ENCODE results near the gene CCDC177. TPM values are rescaled to one million over a fixed set of nuclear protein-coding genes. Genes with fewer than 3 reads are reported as not detected.
A peak's percentile ranks its signal among the peaks of the same experiment; 100 is the strongest.

CCDC177 gene
- total RNA-seq = not detected in 2 replicates

DNA sequence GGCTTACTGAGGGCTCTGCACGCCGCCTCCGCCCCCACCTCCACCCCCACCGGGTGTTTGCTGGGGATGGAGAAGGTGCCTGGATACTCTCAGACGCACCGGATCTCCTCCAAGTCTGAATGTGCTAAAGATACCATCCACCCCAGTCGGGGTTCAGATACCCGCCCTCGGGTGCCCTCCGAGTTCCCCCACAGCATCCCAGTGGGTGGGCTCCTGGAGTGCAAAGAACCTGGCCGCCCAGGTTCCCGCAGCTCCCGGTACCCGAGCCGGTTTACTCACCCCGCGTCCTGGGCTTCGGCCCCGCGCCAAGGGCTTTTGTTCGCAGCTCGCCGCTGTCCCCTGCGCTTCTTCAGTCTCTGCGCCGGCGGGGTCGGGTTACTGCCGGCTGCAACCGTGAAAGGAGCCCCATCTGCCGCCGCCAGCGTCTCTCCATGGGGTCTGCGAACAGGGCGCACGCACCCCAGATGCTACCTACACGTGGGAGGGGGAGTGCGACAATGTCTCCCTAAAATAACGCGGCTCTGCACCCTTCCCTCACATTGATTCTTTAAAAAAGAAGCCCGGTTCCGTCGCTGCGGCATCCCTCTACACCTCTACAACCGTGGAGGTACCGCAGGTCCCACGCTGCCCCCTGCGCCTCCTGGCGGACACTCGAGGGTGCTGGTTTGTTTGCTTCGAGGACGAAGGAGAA is at the start of gene CCDC177:
Gene CCDC177 (minus strand): TSS at position 609 of the 691 bp plus-strand sequence. CDS start 1,249 bp downstream, outside the sequence.
- DNase-seq (ENCODE audit: low read depth in 2 of 2) = peak; percentile 17 to 54

DNA sequence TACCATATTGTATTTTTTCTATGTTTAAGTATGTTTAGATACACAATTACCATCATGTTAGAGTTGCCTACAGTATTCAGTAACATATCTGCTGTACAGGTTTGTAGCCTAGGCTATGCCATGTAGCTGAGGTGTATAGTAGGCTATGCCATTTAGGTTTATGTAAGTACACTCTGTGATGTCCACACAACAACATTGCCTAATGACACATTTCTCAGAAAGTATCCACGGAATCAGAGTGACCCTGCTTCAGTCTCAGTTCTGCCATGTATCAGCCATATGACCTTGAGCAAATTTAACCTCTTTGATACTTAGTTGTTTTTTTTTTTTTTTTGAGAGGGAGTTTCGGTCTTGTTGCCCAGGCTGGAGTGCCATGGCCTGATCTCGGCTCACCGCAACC is 49.5 kb upstream of the CCDC177 start:
- no peak for DNase-seq (ENCODE audit: low read depth in 2 of 2)

DNA sequence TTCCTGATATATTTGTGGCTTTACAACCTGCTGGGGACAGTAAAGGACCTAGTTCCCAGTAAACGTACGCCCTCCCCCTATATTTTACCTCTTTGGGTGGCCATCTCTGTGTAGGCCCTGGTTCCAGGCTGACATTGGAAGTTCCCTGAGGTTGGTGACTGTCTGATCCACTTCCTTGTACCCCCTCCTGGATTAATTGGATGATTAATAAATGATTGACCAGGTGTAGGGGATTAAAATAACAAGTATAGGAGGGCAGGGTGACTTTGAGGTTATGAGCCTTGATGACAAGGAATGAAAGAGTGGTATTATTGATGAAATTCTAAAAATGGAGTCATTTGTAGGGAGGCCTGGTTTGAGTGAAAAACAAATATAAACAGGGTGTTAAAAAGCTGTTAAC is 46.3 kb upstream of the CCDC177 start:
- DNase-seq (ENCODE audit: low read depth in 2 of 2) = no peak

DNA sequence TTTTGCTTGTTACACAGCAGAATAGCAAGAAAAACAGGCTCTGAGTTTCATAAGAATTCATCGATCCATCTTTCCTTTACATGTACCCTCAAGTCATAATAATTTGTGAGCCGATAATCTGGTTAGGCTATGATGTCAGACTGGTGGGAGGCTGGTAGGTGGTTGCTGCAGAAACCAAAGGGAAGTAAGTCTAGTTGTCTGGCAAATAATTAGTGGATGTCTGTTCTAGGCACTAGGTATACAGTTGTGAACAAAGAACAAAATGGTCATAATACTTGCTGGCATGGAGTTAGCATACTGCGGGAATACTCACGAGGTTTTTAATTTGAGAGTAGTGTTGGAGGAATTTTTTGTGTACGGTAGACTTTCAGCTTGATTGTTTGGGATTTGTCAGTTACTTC is 45.5 kb upstream of the CCDC177 start:
- DNase-seq (ENCODE audit: low read depth in 2 of 2) = no peak

DNA sequence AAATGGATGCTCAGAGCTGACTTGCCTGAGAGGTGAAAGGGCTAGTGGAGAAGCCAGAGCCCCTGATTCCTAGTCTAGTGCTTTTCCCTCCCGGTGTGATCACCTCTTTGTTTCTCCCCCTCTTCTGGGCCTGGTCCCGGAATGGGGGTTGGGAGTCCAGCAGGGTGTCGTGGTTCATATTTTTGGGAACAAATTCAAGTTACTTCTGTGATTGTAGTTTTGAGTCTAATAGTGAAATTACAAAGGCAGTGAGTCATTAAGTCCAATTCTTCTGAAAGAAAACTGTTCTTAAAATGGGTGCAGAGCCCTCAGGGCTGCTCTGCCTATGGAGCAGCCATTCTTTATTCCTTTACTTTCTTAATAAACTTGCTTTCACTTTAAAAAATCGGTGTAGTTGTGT is 44.3 kb upstream of the CCDC177 start:
- no peak for DNase-seq (ENCODE audit: low read depth in 2 of 2)

DNA sequence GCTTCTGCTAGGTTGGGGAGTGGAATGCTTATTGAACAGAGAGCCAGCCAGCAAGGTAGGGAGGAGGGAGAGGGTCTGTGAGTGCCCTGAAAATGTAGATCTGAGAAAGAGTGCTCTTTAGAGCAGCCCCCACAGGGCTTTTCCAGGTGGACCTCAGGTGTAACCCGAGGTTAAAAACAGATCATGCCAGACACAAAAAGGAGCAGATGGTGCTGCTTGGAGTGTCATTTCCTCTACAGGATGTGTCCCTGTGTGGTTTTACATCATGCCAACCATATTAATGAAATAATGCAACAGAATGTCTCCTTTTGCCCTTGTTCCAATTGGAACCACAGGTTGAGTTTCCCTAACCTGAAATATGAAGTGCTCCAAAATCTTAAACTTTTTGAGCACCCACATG is 43.1 kb upstream of the CCDC177 start:
- DNase-seq (ENCODE audit: low read depth in 2 of 2) = no peak

DNA sequence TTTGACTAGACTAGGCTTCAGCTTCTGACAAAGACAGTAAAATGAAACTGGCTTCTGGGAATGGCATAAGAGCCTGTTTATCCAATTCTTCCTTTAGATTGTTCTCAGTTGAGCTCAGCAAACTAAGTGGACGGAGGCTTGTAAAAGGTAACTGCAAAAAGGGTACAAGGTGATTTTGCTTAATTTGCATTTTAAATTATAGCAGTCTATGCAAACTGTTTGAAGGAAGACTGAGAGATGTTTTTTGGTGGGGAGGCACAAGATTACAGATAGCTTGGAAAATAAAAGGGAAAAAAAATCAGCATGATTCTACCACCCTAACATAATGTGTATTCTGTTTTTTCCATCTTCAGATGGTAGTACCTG is 41.7 kb upstream of the CCDC177 start:
- DNase-seq (ENCODE audit: low read depth in 2 of 2) = no peak

DNA sequence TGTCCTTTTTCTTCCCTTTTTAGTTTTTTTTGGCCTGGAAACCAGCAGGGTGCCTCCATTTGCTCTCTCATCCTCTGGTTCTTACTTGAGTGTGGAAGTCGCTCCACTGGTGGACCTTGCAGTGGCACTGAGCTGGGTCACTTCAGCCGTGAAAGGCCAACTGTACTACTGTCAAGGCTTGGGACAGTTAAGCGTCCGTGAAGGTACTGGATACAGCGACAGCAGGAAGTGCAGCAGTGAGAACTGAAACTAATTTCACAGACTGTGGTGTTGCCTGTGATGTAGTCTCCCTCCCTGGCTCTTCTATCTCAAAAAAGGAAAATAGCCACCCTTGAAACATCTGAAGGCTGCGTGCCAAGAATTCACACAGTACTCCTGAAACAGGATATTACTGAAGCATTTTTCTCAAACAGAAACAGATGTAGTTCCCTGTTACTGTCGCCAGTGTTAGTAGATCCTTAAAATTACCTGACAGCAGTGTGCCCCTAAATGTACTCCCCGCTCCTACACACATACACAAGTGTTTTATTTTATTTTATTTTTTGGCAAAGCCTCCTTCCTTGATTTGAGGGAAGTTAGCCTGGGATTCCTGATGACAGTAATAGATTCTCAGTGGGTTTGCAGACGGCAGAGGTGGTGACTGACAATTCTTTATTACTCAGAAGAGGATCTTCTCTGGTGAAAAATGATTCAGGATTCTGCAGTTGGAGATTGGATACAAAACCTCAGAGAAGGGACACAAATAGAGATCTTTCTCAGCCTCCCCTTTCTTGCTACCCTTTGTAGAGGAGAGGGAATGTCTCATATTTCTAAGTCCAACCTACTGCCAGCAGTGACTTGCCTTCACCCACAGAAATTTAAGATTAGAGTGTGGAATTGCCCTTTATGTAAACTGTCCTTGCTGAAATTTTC is 41.1 kb upstream of the CCDC177 start:
- peak; percentile 29 to 65 for DNase-seq (ENCODE audit: low read depth in 2 of 2)

DNA sequence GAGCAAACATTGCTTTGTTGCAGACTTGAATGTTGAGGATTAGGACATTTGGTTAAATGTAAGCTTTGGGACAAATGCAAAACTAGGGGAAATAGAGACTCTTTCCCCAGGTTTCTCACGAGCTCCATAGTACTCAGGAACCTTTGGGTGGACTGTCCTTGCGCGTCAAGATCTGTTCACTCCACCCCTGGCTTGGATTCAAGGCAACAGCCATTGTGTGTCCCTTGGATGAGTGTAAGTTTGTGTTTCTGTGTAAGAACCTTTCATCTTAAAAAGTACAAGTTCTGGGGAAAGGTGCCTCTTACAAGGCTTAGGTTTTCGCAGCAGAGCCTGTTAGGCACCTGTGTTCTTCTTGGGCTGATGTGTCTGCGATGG is 40.4 kb upstream of the CCDC177 start:
- no peak for DNase-seq (ENCODE audit: low read depth in 2 of 2)

DNA sequence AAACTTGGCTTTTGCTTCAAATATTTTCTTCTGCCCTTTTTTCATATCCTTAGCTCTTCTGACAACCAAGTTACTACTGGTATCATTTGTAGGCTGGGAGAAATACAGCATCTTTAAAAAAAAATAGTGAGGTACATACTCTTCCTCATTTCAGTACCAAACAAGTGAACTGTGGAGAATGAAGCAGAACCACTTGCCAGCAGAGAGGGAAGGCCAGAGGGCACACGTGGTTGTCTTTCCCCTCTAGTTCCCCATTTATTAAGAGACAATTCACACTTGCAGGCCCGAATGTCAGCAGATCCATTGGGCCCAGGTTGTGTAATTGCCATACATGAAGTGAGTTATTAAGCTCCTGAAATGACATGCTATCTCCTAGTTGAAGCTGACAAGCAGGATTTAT is 39.9 kb upstream of the CCDC177 start:
- no peak for DNase-seq (ENCODE audit: low read depth in 2 of 2)

DNA sequence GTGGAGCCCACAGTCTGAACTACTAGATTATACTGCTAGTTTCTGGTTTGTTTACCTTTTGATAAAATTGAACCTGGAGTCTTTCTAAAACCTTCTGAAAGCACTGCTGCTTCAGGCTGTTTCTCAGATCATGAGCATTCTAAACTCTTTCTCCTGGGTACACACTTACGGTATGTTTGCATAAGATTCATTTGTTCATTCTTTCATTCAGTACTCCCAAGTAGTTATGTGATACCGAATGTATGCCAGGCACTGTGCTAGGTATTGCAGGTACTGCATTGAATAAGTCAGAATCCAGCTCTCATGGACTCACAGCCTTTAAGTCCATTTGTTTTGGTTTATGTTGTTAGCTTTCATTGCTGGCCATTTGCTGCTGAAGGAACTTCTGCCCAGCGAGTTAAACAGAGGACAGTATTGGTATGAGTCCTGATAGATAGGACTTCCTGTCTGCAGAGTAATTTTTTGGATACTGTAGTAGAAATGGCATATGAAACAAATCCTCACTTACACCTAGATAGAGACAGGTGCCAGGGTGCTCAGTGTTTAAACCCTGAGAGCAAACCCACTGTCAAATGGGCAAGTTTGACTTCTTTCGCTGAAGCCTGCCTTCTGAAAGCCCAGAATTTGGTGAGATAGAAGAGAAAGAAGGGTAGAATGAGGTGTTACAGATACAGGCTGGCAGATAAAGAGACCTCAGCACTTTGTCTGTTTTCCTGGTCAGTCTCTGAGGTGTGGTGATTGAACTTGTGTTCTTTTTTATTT is 38.8 kb upstream of the CCDC177 start:
- DNase-seq (ENCODE audit: low read depth in 2 of 2) = no peak

DNA sequence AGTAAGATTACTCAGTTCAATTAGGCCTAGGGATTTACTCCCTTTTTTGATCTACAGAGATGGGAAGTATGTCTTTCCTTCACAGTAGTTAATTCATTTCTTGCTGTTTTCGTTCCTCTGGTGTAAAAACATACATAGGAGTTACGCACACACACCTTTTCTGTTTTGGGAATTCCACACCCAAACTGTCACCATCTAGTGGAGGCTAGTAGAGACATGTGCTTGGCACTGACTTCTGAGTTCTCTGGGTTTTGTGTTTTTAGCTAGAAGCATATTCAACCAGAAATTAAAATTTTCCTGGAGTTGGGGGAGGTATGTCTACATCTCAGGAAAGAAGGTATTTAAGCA is 38.1 kb upstream of the CCDC177 start:
- no peak for DNase-seq (ENCODE audit: low read depth in 2 of 2)

DNA sequence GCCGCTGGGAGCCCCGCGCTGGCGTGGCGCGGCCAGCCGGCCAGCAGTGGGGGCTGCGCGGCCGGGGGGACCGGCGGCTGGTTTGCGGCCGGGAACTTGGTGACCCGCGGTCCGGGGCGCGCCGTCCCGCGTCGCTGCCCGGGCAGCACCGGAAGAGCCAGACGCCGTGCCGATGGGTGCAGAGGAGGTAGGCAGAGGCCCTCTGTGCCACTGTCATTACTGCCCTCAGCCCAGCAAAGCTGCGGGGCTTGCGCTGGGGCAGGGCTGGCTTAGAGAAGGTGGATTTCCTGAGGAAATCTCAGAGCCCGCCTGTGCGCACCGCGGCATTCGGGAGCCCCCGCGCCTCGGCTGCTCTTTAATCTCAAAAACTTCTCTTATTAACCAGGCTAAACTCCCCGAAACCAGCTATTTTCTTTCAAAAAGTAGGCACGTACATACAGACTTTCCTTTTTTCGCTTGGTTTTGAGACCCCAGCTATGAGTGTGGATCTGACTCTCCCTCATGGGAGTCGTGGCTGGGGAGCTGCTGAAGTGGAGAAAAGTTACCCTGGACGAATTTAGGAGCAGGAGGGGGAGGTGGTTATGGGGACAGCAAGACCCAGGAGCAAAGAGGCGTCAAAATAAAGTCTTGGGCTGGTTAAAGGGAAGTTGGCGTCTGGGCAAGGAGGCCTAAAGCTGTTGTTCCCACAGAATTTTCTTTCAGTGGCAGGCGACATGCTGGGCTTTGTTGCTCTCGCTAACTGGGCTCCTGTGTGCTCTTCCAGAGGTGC is 37.5 kb upstream of the CCDC177 start:
- peak in 1 of 2 donors; percentile 44 for DNase-seq (ENCODE audit: low read depth in 2 of 2)

DNA sequence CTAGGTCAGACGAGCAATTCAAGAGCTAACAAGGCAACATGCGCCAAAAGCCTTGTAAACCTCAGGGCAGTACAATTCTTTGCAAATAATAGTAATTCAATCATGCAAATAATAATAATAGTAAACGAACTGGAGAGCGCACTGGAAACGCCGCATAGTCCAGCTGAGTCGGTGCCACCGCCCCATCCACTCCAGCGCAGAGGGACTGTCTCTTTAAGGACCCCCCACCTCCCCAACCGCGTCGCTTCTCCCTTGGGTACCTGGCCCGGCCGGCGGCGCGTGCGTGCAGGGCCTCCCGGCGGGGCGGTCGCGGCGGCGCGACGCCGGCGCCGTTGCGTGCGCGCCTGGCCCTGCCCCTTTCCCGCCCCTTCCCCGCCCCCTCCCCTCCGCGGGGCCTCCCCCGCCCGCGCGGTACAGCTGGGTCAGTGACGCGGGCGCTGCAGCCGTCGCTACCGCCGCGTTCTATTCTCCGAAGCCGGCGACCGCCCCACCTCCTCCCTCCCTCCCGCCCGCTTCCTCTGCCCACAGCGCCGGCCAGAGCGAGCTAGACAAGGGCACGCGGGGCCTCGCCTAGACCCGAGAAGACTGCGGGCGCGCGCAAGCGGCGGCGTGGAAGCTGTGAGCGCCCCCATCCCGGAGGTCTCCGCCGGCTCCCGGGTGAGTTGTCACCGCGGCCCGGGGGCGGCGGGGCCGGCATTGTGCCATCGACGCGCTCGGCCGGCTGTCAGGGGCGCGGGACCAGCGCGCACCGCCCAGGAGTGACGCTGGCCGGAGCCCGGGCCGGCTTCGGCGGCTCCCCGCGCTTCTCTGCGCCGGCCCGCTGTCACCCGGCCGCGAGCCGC is 36.7 kb upstream of the CCDC177 start, which contains the start of gene SUSD6:
Gene SUSD6 (plus strand): TSS at position 425 of the 842 bp plus-strand sequence. CDS start 46,997 bp downstream, outside the sequence.
- peak; percentile 71 to 92 for DNase-seq (ENCODE audit: low read depth in 2 of 2)

DNA sequence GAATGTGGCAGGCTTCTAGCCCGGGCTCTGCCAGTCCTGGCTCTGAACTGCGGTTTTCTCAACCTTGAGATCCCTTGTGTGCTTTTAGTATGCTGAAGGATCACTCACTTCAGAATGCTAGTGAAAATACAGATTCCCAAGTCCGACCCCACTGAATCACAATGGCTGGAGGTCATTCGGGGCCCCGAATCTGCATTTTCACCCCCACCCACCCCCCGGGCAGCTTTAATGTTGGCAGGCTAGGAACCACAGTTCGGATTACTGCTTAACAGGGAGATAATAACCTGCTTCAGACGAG is 36.2 kb upstream of the CCDC177 start:
- no peak for DNase-seq (ENCODE audit: low read depth in 2 of 2)

DNA sequence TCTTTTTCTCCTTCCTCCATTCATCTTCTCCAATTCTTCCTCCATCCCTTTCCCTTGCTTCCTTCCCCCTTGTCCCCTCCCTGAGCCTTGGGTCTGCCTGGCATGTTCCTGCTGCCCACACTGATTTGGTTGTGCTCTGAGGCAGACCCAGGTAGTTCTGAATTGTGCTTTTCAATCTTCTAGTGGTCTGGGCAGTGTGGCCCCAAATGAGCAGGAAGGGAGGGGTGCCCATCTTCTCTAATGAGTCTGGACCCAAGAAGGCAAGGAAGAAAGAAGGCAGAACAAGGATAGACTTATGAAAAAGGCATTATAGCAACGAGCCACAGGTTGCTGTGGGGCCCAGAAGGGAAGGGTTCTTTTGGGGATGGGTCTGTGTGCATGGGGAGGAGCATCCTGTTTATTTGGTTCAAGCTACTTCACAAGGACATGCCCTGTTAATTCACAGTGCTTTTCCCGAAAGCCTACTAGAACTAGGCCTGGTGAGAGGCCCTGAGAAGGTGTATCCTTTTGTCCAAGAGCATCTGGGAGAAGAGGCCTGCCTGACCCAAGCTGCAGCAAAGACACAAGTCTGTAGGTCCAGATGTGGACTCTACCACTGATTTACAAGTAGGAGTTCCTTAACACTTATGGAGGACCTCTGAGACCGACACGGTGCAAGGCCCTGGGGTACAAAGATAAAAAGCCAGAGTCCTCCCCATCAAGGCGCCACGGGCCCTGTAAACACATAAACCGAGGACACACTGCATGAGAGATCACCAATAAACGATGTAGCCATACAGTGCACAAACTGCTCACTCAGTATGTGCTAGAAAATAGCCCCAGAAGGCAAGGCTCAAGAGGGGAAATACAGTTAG is 35.6 kb upstream of the CCDC177 start:
- no peak for DNase-seq (ENCODE audit: low read depth in 2 of 2)

DNA sequence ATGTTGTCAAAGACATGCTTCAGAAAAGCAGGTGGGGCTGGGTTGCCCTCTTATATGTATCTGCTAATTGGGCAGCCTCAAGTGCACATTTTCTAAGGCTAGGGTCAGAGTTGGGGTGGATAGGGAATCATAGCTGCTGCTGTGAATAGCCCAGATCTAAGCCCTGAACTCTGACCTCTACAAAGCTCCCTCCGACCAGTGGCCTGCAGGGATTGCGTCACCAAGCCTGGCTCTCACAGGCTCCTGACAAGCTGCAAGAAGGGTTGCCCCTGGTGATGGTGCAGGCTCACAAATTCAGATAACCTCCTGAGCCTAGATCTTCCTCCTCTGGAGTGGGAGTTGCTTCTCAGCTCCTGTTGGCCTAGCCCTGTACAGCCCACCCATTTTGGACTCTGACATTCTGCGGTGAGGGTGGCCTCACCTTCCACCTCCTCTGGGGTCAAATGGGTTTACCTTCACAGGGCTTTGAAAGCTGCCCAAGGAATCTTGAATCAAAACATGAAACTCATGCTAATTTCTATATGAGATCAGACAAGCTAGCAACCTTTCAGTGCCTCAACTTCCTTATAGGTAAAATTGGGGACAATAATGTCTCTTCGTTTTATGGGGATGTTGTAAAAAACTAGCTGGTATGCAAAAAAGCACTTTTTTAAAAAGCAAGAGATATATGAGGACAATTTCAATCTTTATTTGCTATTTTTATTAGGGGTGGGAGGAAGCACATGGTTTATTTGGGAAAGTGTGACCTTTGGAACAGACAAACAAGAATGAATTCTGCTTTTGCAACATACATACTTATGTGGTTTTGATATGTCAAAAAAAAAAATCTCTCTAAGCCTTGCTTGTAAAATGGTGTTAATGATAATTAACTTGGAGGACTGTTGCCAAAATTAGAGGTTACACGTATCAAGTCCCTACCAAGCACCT is 31.9 kb upstream of the CCDC177 start:
- no peak for DNase-seq (ENCODE audit: low read depth in 2 of 2)

DNA sequence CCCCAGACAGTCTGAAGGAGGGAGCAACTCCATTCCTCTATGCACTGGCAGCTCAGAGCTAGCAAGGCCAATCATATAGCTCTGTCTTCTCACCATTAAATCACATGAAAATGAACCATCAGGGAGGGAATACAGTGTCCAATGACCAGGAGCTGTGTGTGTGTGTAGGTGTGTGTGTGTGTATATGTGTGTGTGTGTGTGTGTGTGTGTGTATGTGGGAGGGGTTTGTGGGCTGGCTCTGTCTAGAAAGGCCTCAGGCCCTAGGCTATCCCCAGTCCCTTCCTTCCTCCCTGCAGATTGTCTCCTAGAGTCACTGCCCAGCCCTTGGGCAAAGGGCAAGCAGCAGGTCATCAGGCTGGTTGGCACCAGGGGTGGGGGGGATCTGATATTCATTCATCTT is 31.1 kb upstream of the CCDC177 start:
- DNase-seq (ENCODE audit: low read depth in 2 of 2) = no peak
